ENCODE results near the gene CCR6. TPM values are rescaled to one million over a fixed set of nuclear protein-coding genes. Genes with fewer than 3 reads are reported as not detected.

The CCR6 gene
- total RNA-seq, 2 experiments from 2014 or later = 0.10 to 0.35 TPM

- H3K4me1 ChIP-seq (ENCODE audit: insufficient read depth, low read length, poor library complexity, severe bottlenecking) = peaks cover 63% of the 10 kb centered on the region
- POLR2A ChIA-PET = no interaction called here
- H3K27ac ChIP-seq (ENCODE audit: low read depth, low read length, poor library complexity, severe bottlenecking) = peak overlapping the region; percentile 87
- H2AFZ ChIP-seq (ENCODE audit: low read length) = no peak overlapping the region
- CTCF ChIA-PET (ENCODE audit: unreplicated experiment) = no interaction called here
- no peaks in the 10 kb centered on the region for H3K9me2 ChIP-seq (ENCODE audit: insufficient read depth, low read length)
- BruUV-seq (replicated peaks) = no TSS peak
- H3K4me2 ChIP-seq (ENCODE audit: low read length) = peak overlapping the region; percentile 65
- intact Hi-C loops (cut with micrococcal nuclease; ENCODE audit: unreplicated experiment) = no loop called here
- H3K36me3 ChIP-seq (ENCODE audit: insufficient read depth, low read length) = no peaks in the 10 kb centered on the region; the same call in 1 of the 2 replicates
- no peak for TF ChIP-seq EZH2phosphoT487 (IDR thresholded peaks at IDR 0.05; ENCODE audit: borderline replicate concordance, low read depth, low read length)
- TF ChIP-seq CTCF (conservative IDR thresholded peaks at IDR 0.05; ENCODE audit: low read length) = no peak
- no peak overlapping the region for H3K4me3 ChIP-seq (ENCODE audit: low read depth, low read length, poor library complexity, severe bottlenecking)
- DNase-seq (ENCODE audit: low spot score) = no peak
- peaks cover 11% of the 10 kb centered on the region; the same call in 1 of the 2 replicates for H3K9me3 ChIP-seq (ENCODE audit: low read length)
- no peaks in the 10 kb centered on the region for H3K79me2 ChIP-seq (ENCODE audit: insufficient read depth, low read depth, low read length)
- H4K20me1 ChIP-seq (ENCODE audit: insufficient read depth, low read length) = no peaks in the 10 kb centered on the region
Observed at GRCh38 chr6:167104388-167104787, 18.5 kb upstream of the CCR6 start.

- Histone ChIP-seq H3K9me3 (ENCODE audit: low read length) (peaks cover 11% of the 10 kb centered on the region; the same call in 1 of the 2 replicates), H3K9me2 (ENCODE audit: insufficient read depth, low read length) (no peaks in the 10 kb centered on the region), H2AFZ (ENCODE audit: low read length) (no peak overlapping the region), H3K4me3 (ENCODE audit: low read depth, low read length, poor library complexity, severe bottlenecking) (no peak overlapping the region), H3K27ac (ENCODE audit: low read depth, low read length, poor library complexity, severe bottlenecking) (no peak overlapping the region), H3K4me1 (ENCODE audit: insufficient read depth, low read length, poor library complexity, severe bottlenecking) (peaks cover 65% of the 10 kb centered on the region), H3K4me2 (ENCODE audit: low read length) (no peak overlapping the region), H3K36me3 (ENCODE audit: insufficient read depth, low read length) (no peaks in the 10 kb centered on the region; the same call in 1 of the 2 replicates), H3K79me2 (ENCODE audit: insufficient read depth, low read depth, low read length) (no peaks in the 10 kb centered on the region), H4K20me1 (ENCODE audit: insufficient read depth, low read length) (no peaks in the 10 kb centered on the region)
- no TSS peak for BruUV-seq (replicated peaks)
- ChIA-PET POLR2A (interaction anchor here (0.6 kb wide), 1 partner anchor 17 kb away, joined by 4 read pairs; no protein-coding TSS in a partner anchor), CTCF (ENCODE audit: unreplicated experiment) (no interaction called here)
- TF ChIP-seq CTCF (conservative IDR thresholded peaks at IDR 0.05; ENCODE audit: low read length) (no peak), EZH2phosphoT487 (IDR thresholded peaks at IDR 0.05; ENCODE audit: borderline replicate concordance, low read depth, low read length) (no peak)
- intact Hi-C loops (cut with micrococcal nuclease; ENCODE audit: unreplicated experiment) = no loop called here
- no peak for DNase-seq (ENCODE audit: low spot score)
Observed at GRCh38 chr6:167105060-167105459, 17.8 kb upstream of the CCR6 start.

GRCh38 chr6:167106406-167106805 lies 16.5 kb upstream of the CCR6 start:
- Histone ChIP-seq H2AFZ (ENCODE audit: low read length) (no peak overlapping the region), H4K20me1 (ENCODE audit: insufficient read depth, low read length) (no peaks in the 10 kb centered on the region), H3K4me3 (ENCODE audit: low read depth, low read length, poor library complexity, severe bottlenecking) (no peak overlapping the region), H3K4me2 (ENCODE audit: low read length) (no peak overlapping the region), H3K36me3 (ENCODE audit: insufficient read depth, low read length) (no peaks in the 10 kb centered on the region; the same call in 1 of the 2 replicates), H3K27ac (ENCODE audit: low read depth, low read length, poor library complexity, severe bottlenecking) (no peak overlapping the region), H3K9me3 (ENCODE audit: low read length) (peaks cover 11% of the 10 kb centered on the region; the same call in 1 of the 2 replicates), H3K9me2 (ENCODE audit: insufficient read depth, low read length) (no peaks in the 10 kb centered on the region), H3K79me2 (ENCODE audit: insufficient read depth, low read depth, low read length) (no peaks in the 10 kb centered on the region), H3K4me1 (ENCODE audit: insufficient read depth, low read length, poor library complexity, severe bottlenecking) (peaks cover 77% of the 10 kb centered on the region)
- CTCF ChIA-PET (ENCODE audit: unreplicated experiment) = no interaction called here
- no TSS peak for BruUV-seq (replicated peaks)
- no peak for DNase-seq (ENCODE audit: low spot score)
- intact Hi-C loops (cut with micrococcal nuclease; ENCODE audit: unreplicated experiment) = no loop called here
- POLR2A ChIA-PET = interaction anchor here (0.7 to 1.3 kb wide), 4 partner anchors 12 to 59 kb away, joined by 3 to 4 read pairs (median 3); no protein-coding TSS in a partner anchor
- no peak for TF ChIP-seq EZH2phosphoT487 (IDR thresholded peaks at IDR 0.05; ENCODE audit: borderline replicate concordance, low read depth, low read length)

All from OCI-LY7 (cell line).